ENCODE data around the gene FSTL4. TPM values are rescaled to one million over a fixed set of nuclear protein-coding genes. Genes with fewer than 3 reads are reported as not detected.

Gene FSTL4
- total and polyA plus RNA-seq, 4 donors: 0.42 TPM; not detected in 3

DNA sequence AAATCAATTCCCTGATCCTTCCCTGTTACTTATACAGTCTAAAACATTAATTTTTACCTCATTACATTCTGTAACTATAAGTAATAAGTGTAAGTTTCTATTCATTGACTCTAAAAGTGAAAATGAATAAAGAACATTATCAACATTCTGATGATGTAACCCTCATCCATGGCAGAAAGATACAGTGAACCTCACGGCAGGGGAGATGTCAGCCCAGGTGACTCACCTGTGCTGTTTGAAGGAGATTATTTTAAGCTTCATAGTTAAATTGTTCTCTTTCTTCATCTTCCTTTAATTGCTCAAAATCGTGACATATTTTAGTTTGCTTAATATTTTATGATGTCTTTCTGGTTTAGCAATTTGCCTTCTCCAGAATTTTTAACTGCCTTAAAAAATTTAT lies 268.1 kb downstream of the FSTL4 start:
- no peak overlapping the region for H3K27ac ChIP-seq (ENCODE audit: low read depth in 1 of 2, low read length in 2 of 2)
- no peak for DNase-seq
- WGBS, 2 donors: 68 to 70% methylated on average over 2 of the region's 2 CpGs
- H3K27me3 ChIP-seq (ENCODE audit: control insufficient read depth in 1 of 2, insufficient read depth in 2 of 2, low read length in 1 of 2): no peaks in the 10 kb centered on the region
- H3K36me3 ChIP-seq (ENCODE audit: control insufficient read depth in 1 of 2, insufficient read depth in 2 of 2, low read length in 1 of 2): no peaks in the 10 kb centered on the region
- intact Hi-C loops (cut with DNase I): no loop called here
- no peak for ATAC-seq (ENCODE audit: low FRiP score)
- H3K4me1 ChIP-seq (ENCODE audit: control insufficient read depth in 1 of 2, insufficient read depth in 2 of 2, low read length in 2 of 2): no peaks in the 10 kb centered on the region
- no peak overlapping the region for H3K4me3 ChIP-seq (ENCODE audit: low read length in 2 of 2)
- H3K9me3 ChIP-seq (ENCODE audit: control insufficient read depth, low read length): no peaks in the 10 kb centered on the region

DNA sequence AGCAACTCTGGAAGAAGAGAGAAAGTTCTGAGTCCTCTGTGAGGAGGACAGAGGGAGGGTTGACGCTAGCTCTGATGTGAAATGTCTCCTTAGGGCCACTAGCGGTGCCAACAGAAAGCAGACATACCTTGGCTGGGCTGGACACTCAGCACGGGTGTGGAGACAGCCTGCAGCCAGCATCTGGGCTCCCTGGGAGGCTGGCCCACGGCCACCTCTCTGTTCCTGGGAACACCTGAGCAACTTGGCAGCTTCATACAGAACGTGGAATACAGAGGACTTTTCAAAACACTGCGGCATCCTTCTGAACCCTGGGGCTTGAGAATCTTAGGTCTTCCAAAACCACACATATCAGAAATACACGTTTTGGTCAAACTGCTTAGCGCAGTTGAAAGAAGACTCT lies 269.1 kb downstream of the FSTL4 start:
- H3K9me3 ChIP-seq (ENCODE audit: control insufficient read depth, low read length): no peaks in the 10 kb centered on the region
- H3K4me3 ChIP-seq (ENCODE audit: low read length in 2 of 2): no peak overlapping the region
- 77 to 78% methylated on average over 8 of the region's 8 CpGs for WGBS, 2 donors
- H3K4me1 ChIP-seq (ENCODE audit: control insufficient read depth in 1 of 2, insufficient read depth in 2 of 2, low read length in 2 of 2): no peaks in the 10 kb centered on the region
- no peaks in the 10 kb centered on the region for H3K36me3 ChIP-seq (ENCODE audit: control insufficient read depth in 1 of 2, insufficient read depth in 2 of 2, low read length in 1 of 2)
- ATAC-seq (ENCODE audit: low FRiP score) (no peak), DNase-seq (no peak)
- H3K27me3 ChIP-seq (ENCODE audit: control insufficient read depth in 1 of 2, insufficient read depth in 2 of 2, low read length in 1 of 2): no peaks in the 10 kb centered on the region
- intact Hi-C loops (cut with DNase I): no loop called here
- H3K27ac ChIP-seq (ENCODE audit: low read depth in 1 of 2, low read length in 2 of 2): no peak overlapping the region

DNA sequence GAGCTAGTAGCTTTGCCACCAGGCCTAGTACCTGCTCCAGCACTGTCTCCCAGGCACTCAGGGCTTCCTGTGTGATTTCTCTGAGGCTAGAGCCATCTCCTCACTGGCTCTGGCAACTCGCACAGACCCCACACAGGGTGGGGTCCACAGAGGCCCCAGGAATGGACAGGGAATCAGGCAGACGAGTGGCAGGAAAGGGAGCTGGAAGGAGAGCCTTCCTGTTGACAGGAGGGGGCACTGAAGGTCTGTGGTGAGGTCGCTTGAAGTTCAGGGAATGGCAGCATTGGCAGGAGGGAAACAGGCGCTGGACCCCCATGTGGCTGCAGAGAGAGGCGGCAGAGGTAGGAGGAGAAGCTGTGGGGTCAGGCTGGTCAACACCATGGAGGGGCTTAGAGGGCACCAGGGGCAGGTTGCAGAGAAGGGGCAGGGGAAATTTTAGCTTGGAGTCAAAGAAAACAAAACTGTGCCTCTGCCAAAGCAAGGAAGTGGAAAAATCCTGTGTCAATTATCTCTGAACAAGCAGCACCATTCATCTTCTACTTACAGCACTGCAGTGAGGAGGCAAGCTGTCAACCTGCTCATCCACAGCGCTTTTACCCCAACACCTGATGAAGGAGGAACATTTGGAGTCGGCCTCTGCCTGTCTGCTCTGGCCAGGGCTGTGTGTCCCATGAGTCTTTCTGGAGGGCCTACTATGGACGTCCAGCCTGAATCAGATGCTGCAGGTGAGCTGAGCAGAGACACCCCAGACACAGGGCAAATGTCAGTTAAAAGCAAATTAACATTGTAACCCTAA lies 270.2 kb downstream of the FSTL4 start:
- Histone ChIP-seq H3K36me3 (ENCODE audit: control insufficient read depth in 1 of 2, insufficient read depth in 2 of 2, low read length in 1 of 2) (no peaks in the 10 kb centered on the region), H3K27ac (ENCODE audit: low read depth in 1 of 2, low read length in 2 of 2) (no peak overlapping the region), H3K4me1 (ENCODE audit: control insufficient read depth in 1 of 2, insufficient read depth in 2 of 2, low read length in 2 of 2) (no peaks in the 10 kb centered on the region), H3K9me3 (ENCODE audit: control insufficient read depth, low read length) (no peaks in the 10 kb centered on the region), H3K4me3 (ENCODE audit: low read length in 2 of 2) (no peak overlapping the region), H3K27me3 (ENCODE audit: control insufficient read depth in 1 of 2, insufficient read depth in 2 of 2, low read length in 1 of 2) (no peaks in the 10 kb centered on the region)
- WGBS, 2 donors: 68 to 72% methylated on average over 8 of the region's 8 CpGs
- ATAC-seq (ENCODE audit: low FRiP score) (no peak), DNase-seq (peak in 1 of 2 donors; percentile 50)
- intact Hi-C loops (cut with DNase I): no loop called here

DNA sequence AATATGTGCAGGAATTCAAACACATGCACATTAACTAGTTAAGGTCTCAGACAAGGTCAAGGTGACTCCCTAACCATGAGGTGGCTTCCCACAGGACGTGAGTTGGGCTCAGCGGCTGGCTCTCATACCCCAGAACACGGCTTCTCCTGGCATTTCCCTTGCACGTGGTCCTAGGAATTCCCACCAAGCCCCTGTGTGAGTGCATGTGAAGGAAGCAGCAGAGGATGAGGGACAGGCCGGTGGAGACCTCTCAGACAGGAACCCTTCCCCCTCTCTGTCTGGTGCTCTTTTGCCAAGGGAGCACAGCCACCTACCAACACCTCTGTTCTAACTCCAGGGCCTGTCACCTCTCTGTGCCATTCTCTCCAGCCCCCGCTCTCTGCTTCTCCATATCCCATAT lies 271.0 kb downstream of the FSTL4 start:
- Histone ChIP-seq H3K4me3 (ENCODE audit: low read length in 2 of 2) (no peak overlapping the region), H3K9me3 (ENCODE audit: control insufficient read depth, low read length) (no peaks in the 10 kb centered on the region), H3K4me1 (ENCODE audit: control insufficient read depth in 1 of 2, insufficient read depth in 2 of 2, low read length in 2 of 2) (no peaks in the 10 kb centered on the region), H3K27me3 (ENCODE audit: control insufficient read depth in 1 of 2, insufficient read depth in 2 of 2, low read length in 1 of 2) (no peaks in the 10 kb centered on the region), H3K27ac (ENCODE audit: low read depth in 1 of 2, low read length in 2 of 2) (no peak overlapping the region), H3K36me3 (ENCODE audit: control insufficient read depth in 1 of 2, insufficient read depth in 2 of 2, low read length in 1 of 2) (no peaks in the 10 kb centered on the region)
- 61 to 71% methylated on average over 6 of the region's 6 CpGs for WGBS, 2 donors
- DNase-seq (peak in 1 of 2 donors; percentile 51), ATAC-seq (ENCODE audit: low FRiP score) (no peak)
- intact Hi-C loops (cut with DNase I): no loop called here

DNA sequence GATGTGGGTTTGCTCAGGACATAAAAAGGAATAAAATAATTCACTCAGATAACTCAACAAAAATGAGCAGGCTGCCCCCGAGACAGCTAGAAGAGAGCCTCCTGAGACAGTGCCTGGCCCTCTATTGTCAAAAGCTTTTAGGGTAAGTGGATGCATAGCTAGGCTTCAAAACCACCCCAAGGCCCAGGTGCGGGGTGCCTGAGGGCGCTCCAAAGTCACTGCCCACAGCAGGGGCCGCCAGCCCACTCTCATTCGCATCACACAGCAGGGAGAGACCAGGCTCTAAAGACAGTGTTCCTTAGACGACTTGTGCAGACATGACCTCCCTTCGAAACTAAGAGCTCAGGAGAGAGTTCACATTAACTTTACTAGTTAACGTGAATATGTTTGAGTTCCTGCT lies 271.5 kb downstream of the FSTL4 start:
- DNase-seq (peak in 1 of 2 donors; percentile 35), ATAC-seq (ENCODE audit: low FRiP score) (no peak)
- Histone ChIP-seq H3K36me3 (ENCODE audit: control insufficient read depth in 1 of 2, insufficient read depth in 2 of 2, low read length in 1 of 2) (no peaks in the 10 kb centered on the region), H3K27me3 (ENCODE audit: control insufficient read depth in 1 of 2, insufficient read depth in 2 of 2, low read length in 1 of 2) (no peaks in the 10 kb centered on the region), H3K27ac (ENCODE audit: low read depth in 1 of 2, low read length in 2 of 2) (no peak overlapping the region), H3K4me3 (ENCODE audit: low read length in 2 of 2) (no peak overlapping the region), H3K9me3 (ENCODE audit: control insufficient read depth, low read length) (no peaks in the 10 kb centered on the region), H3K4me1 (ENCODE audit: control insufficient read depth in 1 of 2, insufficient read depth in 2 of 2, low read length in 2 of 2) (no peaks in the 10 kb centered on the region)
- 85 to 88% methylated on average over 8 of the region's 8 CpGs for WGBS, 2 donors
- intact Hi-C loops (cut with DNase I): no loop called here

DNA sequence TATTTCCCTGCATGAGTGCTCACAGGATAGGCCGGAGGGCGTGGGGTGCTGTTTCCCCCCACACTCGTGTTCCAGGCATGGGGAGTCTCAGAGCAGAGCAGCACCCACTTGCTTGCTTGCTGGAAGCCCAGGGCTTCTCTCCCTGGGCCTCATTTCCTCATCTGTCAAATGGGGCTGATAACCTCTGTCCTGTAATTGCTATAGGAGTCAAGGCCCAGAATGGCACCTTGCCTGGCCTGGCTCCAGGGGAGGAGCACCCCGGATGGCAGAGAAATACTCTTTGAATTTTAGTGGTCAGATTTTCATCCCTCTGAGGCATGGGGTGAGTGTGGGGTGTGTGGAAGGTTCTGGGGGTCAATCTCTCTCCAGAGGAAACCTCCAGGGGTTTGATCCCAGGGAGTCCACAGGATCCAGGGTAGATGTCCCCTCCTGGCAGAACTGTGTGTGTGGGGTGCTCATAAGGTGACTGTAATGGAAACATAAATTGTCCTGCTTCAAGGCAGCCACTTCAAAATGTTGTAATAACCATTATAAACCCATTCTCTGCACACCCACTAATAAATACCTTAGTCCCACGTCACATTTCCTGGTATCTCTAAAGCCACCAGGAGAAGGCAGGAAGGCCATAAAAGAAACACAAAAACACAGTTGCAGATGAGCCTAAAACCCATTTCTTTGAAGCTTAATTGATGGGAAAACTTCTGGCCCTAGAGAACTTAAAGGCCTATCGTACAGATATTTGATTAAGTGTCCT lies 272.2 kb downstream of the FSTL4 start:
- intact Hi-C loops (cut with DNase I): no loop called here
- 91 to 92% methylated on average over 6 of the region's 6 CpGs for WGBS, 2 donors
- Histone ChIP-seq H3K4me1 (ENCODE audit: control insufficient read depth in 1 of 2, insufficient read depth in 2 of 2, low read length in 2 of 2) (no peaks in the 10 kb centered on the region), H3K27me3 (ENCODE audit: control insufficient read depth in 1 of 2, insufficient read depth in 2 of 2, low read length in 1 of 2) (no peaks in the 10 kb centered on the region), H3K9me3 (ENCODE audit: control insufficient read depth, low read length) (no peaks in the 10 kb centered on the region), H3K4me3 (ENCODE audit: low read length in 2 of 2) (no peak overlapping the region), H3K27ac (ENCODE audit: low read depth in 1 of 2, low read length in 2 of 2) (no peak overlapping the region), H3K36me3 (ENCODE audit: control insufficient read depth in 1 of 2, insufficient read depth in 2 of 2, low read length in 1 of 2) (no peaks in the 10 kb centered on the region)
- DNase-seq: no peak
- no peak for ATAC-seq (ENCODE audit: low FRiP score)

DNA sequence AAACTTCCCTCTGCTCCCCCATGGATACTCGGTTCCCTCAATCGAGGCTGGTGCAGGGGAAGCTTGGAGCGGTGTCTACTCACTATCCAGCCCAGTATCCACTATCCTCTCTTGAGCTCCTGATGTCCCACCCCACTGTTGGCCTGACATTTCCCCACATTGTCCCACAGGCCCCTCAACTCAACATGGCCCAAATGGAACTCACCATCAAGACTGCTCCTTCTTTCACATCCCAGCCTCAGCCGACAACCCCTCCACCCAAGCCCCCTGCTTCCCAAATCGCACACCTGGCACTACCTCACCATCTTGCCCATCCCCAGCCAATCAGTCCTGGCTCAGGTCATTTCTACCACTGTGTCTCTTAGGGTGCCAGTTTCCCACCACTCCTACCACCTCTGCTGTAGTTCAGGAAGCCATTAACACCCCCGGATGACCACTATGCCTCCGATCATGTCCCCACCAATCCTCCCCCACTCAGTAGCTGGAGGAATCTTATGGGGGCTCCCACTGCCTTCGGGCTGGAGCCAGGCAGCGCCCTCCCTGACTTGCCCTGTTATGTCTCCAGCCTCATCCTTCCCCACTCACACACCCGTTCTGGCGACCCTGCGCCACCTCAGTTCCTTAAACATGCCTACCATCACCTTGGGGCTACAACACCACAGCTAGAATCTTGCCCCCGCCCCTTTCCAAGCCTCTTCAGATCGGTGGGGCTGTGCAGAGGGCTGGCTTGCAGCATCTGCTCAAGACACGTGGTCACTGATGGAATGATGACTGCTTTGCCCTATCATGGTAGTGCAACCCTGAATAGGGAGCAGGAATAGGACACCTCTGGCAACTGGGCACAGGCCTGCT lies 273.6 kb downstream of the FSTL4 start:
- H3K4me3 ChIP-seq (ENCODE audit: low read length in 2 of 2): no peak overlapping the region
- no peaks in the 10 kb centered on the region for H3K27me3 ChIP-seq (ENCODE audit: control insufficient read depth in 1 of 2, insufficient read depth in 2 of 2, low read length in 1 of 2)
- no peaks in the 10 kb centered on the region for H3K4me1 ChIP-seq (ENCODE audit: control insufficient read depth in 1 of 2, insufficient read depth in 2 of 2, low read length in 2 of 2)
- no peaks in the 10 kb centered on the region for H3K9me3 ChIP-seq (ENCODE audit: control insufficient read depth, low read length)
- ATAC-seq (ENCODE audit: low FRiP score) (no peak), DNase-seq (peak in 1 of 2 donors; percentile 55)
- no peaks in the 10 kb centered on the region for H3K36me3 ChIP-seq (ENCODE audit: control insufficient read depth in 1 of 2, insufficient read depth in 2 of 2, low read length in 1 of 2)
- intact Hi-C loops (cut with DNase I): no loop called here
- WGBS, 2 donors: 90 to 92% methylated on average over 15 of the region's 15 CpGs
- no peak overlapping the region for H3K27ac ChIP-seq (ENCODE audit: low read depth in 1 of 2, low read length in 2 of 2)

DNA sequence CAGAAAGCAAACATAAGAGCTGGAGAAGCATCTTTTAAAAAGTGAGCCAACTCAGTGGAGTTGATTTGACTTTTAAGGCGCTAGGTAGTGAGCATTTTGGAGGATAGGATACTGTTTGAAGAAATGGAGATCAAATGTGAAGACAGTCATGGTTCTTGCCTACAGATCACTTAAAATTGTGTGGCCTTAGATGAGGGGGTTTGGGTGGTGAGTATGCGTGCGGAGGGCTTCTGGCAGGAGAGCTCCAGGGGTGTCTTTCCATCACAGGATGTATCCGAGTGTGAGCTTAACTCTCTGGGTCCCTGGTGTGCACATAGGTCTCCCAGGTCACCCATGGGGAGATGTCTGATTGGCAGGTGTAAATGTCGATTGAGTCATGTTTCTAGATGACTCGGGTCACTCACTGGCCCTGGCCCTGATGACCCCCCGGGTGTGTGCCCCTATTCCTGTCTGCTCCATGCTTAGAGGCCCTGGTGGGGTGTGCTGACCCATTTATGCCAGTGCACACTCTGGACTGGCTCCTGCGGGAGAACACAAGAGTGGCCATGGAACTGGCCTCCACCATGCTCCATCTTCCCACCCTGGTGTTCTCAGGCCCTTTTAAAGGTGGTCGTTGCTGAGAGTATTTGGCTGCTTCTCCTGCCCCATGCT lies 274.4 kb downstream of the FSTL4 start:
- Histone ChIP-seq H3K4me1 (ENCODE audit: control insufficient read depth in 1 of 2, insufficient read depth in 2 of 2, low read length in 2 of 2) (no peaks in the 10 kb centered on the region), H3K9me3 (ENCODE audit: control insufficient read depth, low read length) (no peaks in the 10 kb centered on the region), H3K36me3 (ENCODE audit: control insufficient read depth in 1 of 2, insufficient read depth in 2 of 2, low read length in 1 of 2) (no peaks in the 10 kb centered on the region), H3K27me3 (ENCODE audit: control insufficient read depth in 1 of 2, insufficient read depth in 2 of 2, low read length in 1 of 2) (no peaks in the 10 kb centered on the region), H3K27ac (ENCODE audit: low read depth in 1 of 2, low read length in 2 of 2) (no peak overlapping the region), H3K4me3 (ENCODE audit: low read length in 2 of 2) (no peak overlapping the region)
- 93% methylated on average over 9 of the region's 9 CpGs for WGBS, 2 donors
- ATAC-seq (ENCODE audit: low FRiP score): no peak
- intact Hi-C loops (cut with DNase I): no loop called here
- DNase-seq: peak in 1 of 2 donors; percentile 31
